ENCODE results near the gene MAGEC3. TPM values are rescaled to one million over a fixed set of nuclear protein-coding genes. Genes with fewer than 3 reads are reported as not detected.
"Not testable (repeated sequence)": the region's sequence is repeated elsewhere in the genome, so short reads cannot be mapped to it uniquely, and the experiment has no call there.

Gene MAGEC3, protein sequence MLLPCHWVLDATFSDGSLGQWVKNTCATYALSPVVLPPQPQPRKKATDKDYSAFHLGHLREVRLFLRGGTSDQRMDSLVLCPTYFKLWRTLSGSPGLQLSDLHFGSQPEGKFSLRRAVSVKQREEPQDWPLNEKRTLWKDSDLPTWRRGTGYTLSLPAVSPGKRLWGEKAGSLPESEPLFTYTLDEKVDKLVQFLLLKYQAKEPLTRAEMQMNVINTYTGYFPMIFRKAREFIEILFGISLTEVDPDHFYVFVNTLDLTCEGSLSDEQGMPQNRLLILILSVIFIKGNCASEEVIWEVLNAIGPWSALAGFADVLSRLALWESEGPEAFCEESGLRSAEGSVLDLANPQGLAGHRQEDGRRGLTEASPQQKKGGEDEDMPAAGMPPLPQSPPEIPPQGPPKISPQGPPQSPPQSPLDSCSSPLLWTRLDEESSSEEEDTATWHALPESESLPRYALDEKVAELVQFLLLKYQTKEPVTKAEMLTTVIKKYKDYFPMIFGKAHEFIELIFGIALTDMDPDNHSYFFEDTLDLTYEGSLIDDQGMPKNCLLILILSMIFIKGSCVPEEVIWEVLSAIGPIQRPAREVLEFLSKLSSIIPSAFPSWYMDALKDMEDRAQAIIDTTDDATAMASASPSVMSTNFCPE
- total RNA-seq: not detected in 2 replicates

DNA sequence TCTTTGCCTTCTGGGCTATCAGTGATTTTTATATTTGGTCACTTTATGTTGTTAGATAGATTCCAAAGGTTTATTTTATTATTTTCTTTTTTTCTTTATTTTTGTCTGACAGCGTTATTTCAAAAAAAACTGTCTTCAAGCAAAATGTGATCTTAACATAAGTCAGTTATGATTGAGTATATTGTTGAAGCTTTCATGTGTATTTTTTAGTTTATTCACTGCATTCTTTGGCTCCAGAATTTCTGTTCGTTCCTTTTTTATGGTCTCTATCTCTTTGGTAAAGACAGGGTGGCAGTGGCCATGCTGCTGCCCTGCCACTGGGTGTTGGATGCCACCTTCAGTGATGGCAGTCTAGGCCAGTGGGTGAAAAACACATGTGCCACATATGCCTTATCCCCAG lies at the start of gene MAGEC3:
Gene MAGEC3, plus strand, starts transcription at position 301 of the 400 bp plus-strand sequence. Its CDS starts 0 bp downstream, at position 301.
- DNase-seq: no peak
- Mint-ChIP-seq H3K27ac (no peak within 1 kb of the TSS), H3K27me3 (no peaks in the 10 kb centered on the region), H3K4me3 (no peak within 1 kb of the TSS), H3K36me3 (ENCODE audit: low read depth) (no peaks in the 10 kb centered on the region), H3K9me3 (no peaks in the 10 kb centered on the region), H3K4me1 (no peaks in the 10 kb centered on the region)
- intact Hi-C loops (cut with micrococcal nuclease): no loop called here

DNA sequence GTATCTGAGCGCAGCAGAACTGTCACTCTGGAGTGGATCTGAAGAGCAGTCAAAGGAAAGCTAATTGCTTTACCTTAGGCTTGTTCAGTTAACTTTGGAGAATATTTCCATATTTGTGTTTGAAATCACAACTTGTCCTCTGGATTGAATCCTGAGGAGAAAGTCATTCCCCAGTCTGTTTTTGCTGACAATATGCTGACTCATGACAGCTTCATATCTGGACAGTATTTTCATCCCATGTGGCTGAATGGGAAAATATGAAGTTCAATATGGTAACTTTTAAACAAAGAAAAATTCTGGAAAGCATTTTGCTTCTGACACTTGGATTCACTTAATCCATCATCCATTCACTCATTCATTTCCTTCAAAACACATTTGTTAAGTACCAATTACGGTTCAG lies 46.3 kb upstream of the MAGEC3 start:
- H3K27me3 Mint-ChIP-seq: no peaks in the 10 kb centered on the region
- H3K9me3 Mint-ChIP-seq: no peaks in the 10 kb centered on the region
- no peak for DNase-seq
- no peak overlapping the region for H3K27ac Mint-ChIP-seq
- H3K36me3 Mint-ChIP-seq (ENCODE audit: low read depth): no peaks in the 10 kb centered on the region
- intact Hi-C loops (cut with micrococcal nuclease): no loop called here
- H3K4me1 Mint-ChIP-seq: no peaks in the 10 kb centered on the region
- H3K4me3 Mint-ChIP-seq: no peak overlapping the region

DNA sequence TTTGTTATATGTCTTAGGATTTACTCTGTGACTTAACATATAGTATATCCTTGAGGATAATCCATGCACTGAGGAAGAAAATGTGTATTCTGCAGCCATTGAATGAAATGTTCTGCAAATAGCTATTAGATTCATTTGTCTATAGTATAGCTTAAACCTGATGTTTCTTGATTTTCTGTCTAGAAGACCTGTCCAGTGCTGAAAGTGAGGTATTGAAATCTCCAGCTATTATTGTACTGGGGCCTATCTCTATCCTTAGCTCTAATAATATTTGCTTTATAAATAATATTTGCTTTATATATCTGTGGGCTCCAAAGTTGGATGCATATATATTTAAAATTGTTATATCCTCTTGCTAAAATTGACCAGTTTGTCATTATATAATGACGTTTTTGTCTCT lies 26.7 kb upstream of the MAGEC3 start:
- Mint-ChIP-seq H3K4me1 (no peaks in the 10 kb centered on the region), H3K27me3 (no peaks in the 10 kb centered on the region), H3K9me3 (no peaks in the 10 kb centered on the region), H3K4me3 (no peak overlapping the region), H3K36me3 (ENCODE audit: low read depth) (no peaks in the 10 kb centered on the region), H3K27ac (no peak overlapping the region)
- no peak for DNase-seq
- intact Hi-C loops (cut with micrococcal nuclease): no loop called here

GRCh38 chrX:141814213-141814857 lies 23.8 kb upstream of the MAGEC3 start:
- Mint-ChIP-seq H3K27me3 (no peaks in the 10 kb centered on the region), H3K27ac (no peak overlapping the region), H3K4me3 (no peak overlapping the region), H3K9me3 (no peaks in the 10 kb centered on the region), H3K36me3 (ENCODE audit: low read depth) (no peaks in the 10 kb centered on the region), H3K4me1 (no peaks in the 10 kb centered on the region)
- no peak for DNase-seq
- intact Hi-C loops (cut with micrococcal nuclease): no loop called here

DNA sequence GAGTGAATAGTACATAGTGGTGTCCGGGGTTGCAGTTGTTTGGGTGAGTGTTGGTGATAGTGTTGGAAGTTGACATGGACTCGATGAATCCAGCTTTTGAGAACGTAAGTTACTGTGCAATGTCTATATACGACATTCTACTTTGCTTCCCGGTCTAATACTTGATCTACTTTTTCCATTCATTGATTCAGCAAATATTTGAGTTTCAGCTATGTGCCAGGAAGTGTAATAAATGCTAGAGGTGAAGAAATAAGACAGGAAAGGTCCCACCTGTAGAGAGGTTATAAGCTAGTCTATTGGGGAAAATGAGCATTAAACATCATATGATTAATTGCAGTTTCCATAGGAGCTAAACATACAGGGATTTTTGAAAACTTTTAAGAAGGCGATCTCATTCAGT lies 22.2 kb upstream of the MAGEC3 start:
- H3K27ac Mint-ChIP-seq: no peak overlapping the region
- no peak for DNase-seq

GRCh38 chrX:141832247-141832646 lies 5.9 kb upstream of the MAGEC3 start:
- intact Hi-C loops (cut with micrococcal nuclease): no loop called here
- H3K36me3 Mint-ChIP-seq (ENCODE audit: low read depth): no peaks in the 10 kb centered on the region
- no peak overlapping the region for H3K27ac Mint-ChIP-seq
- no peak for DNase-seq
- no peak overlapping the region for H3K4me3 Mint-ChIP-seq
- H3K27me3 Mint-ChIP-seq: no peaks in the 10 kb centered on the region
- H3K9me3 Mint-ChIP-seq: no peaks in the 10 kb centered on the region
- H3K4me1 Mint-ChIP-seq: no peaks in the 10 kb centered on the region

More for the DNA sequence above, 22.2 kb upstream of the MAGEC3 start:
- Mint-ChIP-seq H3K9me3 (no peaks in the 10 kb centered on the region), H3K4me1 (no peaks in the 10 kb centered on the region), H3K27me3 (no peaks in the 10 kb centered on the region), H3K36me3 (ENCODE audit: low read depth) (no peaks in the 10 kb centered on the region), H3K4me3 (no peak overlapping the region)
- intact Hi-C loops (cut with micrococcal nuclease): no loop called here

DNA sequence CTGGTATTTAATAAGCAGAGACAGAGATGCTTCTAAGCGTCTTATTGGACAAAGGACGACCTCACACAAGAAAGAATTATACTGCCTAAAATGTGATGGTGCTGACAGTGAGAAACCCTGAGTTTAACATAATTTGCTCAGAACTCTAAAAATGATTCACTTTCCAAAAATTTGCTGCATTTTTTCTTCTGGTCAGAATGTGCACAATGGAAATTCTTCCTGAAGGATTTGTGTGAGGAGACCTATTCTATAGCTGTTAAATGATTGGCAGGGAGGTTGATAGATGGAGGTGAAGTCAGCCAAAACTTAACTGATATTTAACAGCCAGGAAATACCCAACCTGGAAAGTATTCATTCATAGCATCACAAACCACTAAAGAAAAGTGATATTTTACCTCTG lies 1.7 kb downstream of the MAGEC3 start:
- no peak for DNase-seq
- no peaks in the 10 kb centered on the region for H3K36me3 Mint-ChIP-seq (ENCODE audit: low read depth)

DNA sequence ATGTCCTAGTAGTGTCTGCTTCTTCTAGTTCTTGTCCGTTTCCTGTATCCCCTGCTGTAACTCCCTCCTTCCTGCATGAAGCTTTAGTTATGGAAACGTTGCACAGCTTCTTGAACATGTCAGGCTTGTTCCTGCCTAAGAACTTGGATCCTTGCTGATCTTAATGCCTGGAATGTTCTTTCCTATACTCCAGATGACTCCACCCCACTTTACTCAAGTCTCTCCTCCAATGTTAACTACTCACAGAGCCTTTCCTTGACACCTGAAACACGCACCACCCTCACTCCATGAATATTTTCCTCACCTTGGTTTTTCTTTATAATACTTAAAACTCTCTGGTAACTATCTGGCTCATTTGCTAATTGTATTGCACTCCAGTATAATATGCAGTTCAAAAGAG lies 19.4 kb downstream of the MAGEC3 start:
- H3K36me3 Mint-ChIP-seq (ENCODE audit: low read depth): no peaks in the 10 kb centered on the region
- H3K4me3 Mint-ChIP-seq: no peak overlapping the region
- H3K9me3 Mint-ChIP-seq: no peaks in the 10 kb centered on the region
- H3K27me3 Mint-ChIP-seq: no peaks in the 10 kb centered on the region
- intact Hi-C loops (cut with micrococcal nuclease): no loop called here
- DNase-seq: no peak
- H3K27ac Mint-ChIP-seq: no peak overlapping the region
- no peaks in the 10 kb centered on the region for H3K4me1 Mint-ChIP-seq

More for the DNA sequence above, 1.7 kb downstream of the MAGEC3 start:
- no peak overlapping the region for H3K4me3 Mint-ChIP-seq
- no peaks in the 10 kb centered on the region for H3K27me3 Mint-ChIP-seq
- H3K27ac Mint-ChIP-seq: no peak overlapping the region
- intact Hi-C loops (cut with micrococcal nuclease): no loop called here
- H3K4me1 Mint-ChIP-seq: no peaks in the 10 kb centered on the region
- H3K9me3 Mint-ChIP-seq: no peaks in the 10 kb centered on the region

DNA sequence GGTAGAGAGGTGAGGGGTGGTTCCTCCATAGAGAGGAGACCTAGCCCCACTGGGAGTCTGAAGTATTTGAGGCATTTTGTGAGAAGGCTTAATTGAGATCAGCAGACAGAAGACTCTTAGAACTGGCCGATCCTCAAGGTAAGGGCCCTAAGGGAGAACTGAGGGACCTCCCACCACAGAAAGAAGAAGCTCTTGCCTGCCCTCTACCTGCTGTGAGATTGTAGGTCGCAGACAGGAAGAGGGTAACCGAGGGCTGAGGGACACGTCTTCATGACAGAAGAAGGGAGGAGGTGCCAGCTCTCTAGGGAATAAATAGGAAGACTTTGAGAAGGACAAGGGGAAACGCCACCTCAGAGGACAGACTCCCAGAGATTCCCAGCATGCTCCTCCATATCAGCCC lies 41.5 kb downstream of the MAGEC3 start:
- Mint-ChIP-seq H3K36me3 (ENCODE audit: low read depth) (no peaks in the 10 kb centered on the region), H3K27me3 (no peaks in the 10 kb centered on the region), H3K4me1 (no peaks in the 10 kb centered on the region)

GRCh38 chrX:141888811-141889210 lies 50.7 kb downstream of the MAGEC3 start:
- H3K4me1 Mint-ChIP-seq; H3K27me3 Mint-ChIP-seq; H3K9me3 Mint-ChIP-seq; DNase-seq; intact Hi-C loops (cut with micrococcal nuclease); H3K4me3 Mint-ChIP-seq; H3K36me3 Mint-ChIP-seq (ENCODE audit: low read depth); H3K27ac Mint-ChIP-seq: not testable (repeated sequence)

More for the DNA sequence above, 41.5 kb downstream of the MAGEC3 start:
- intact Hi-C loops (cut with micrococcal nuclease): no loop called here
- DNase-seq: no peak
- Mint-ChIP-seq H3K9me3 (no peaks in the 10 kb centered on the region), H3K27ac (no peak overlapping the region), H3K4me3 (no peak overlapping the region)

DNA sequence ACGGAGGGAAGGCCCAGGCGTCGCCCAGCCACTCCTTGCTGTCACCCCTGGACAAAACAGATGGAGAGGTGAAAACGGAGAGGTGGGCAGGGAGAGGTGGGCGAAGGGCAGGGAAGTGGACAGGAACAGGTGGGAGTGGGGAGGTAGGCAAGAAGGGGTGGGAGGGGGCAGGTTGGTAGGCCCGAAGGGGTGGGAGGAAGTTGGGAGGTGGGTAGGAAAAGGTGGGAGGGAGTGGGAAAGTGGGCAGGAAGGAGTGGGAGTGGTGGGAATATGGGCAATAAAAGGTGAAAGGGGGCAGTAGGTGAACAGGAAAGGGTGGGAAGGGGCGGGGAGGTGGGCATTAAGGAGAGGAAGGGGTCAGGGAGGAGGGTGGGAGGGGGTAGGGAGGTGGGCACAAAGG lies 56.6 kb downstream of the MAGEC3 start:
- Mint-ChIP-seq H3K9me3 (no peaks in the 10 kb centered on the region), H3K4me3 (no peak overlapping the region), H3K27ac (no peak overlapping the region), H3K36me3 (ENCODE audit: low read depth) (no peaks in the 10 kb centered on the region), H3K4me1 (no peaks in the 10 kb centered on the region), H3K27me3 (no peaks in the 10 kb centered on the region)
- intact Hi-C loops (cut with micrococcal nuclease): no loop called here
- no peak for DNase-seq

DNA sequence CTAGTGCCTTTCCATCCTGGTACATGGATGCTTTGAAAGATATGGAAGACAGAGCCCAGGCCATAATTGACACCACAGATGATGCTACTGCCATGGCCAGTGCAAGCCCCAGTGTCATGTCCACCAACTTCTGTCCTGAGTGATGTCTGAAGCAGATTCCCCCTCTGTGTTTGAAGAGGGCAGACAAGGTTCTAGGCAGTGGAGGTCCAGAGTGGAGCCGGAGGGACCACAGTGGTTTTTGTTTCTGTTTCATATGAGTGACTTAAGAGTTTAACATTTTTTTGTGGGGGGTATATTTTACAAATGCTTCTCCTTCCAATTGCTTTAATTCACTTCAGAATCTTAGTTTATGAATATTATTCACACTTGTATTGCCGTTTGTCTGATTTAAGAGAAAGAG lies 59.6 kb downstream of the MAGEC3 start:
- Mint-ChIP-seq H3K4me3 (no peak overlapping the region), H3K9me3 (no peaks in the 10 kb centered on the region), H3K27ac (no peak overlapping the region), H3K27me3 (no peaks in the 10 kb centered on the region), H3K4me1 (no peaks in the 10 kb centered on the region), H3K36me3 (ENCODE audit: low read depth) (no peaks in the 10 kb centered on the region)
- intact Hi-C loops (cut with micrococcal nuclease): no loop called here
- DNase-seq: no peak

DNA sequence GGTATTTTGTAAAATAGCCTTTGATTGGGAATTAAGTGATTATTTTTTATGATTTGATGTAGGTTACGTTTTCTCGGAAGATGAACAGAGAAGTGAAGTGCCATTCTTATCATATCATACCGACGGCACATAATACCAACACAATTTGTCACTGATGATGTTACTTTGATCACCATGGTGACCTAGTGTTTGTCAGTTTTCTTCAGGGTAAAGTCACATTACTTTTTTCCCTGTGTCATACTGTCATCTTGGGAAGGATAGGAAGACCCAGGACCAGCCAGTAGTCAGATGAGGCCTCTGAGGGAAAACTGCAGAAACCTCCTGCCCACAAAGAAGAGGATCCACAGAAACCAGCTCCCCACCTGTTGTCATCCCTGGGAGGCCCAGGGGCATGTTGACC lies 64.2 kb downstream of the MAGEC3 start:
- no peaks in the 10 kb centered on the region for H3K36me3 Mint-ChIP-seq (ENCODE audit: low read depth)
- no peaks in the 10 kb centered on the region for H3K9me3 Mint-ChIP-seq
- no peaks in the 10 kb centered on the region for H3K4me1 Mint-ChIP-seq
- no peak overlapping the region for H3K27ac Mint-ChIP-seq
- no peak for DNase-seq
- no peaks in the 10 kb centered on the region for H3K27me3 Mint-ChIP-seq
- H3K4me3 Mint-ChIP-seq: no peak overlapping the region
- intact Hi-C loops (cut with micrococcal nuclease): no loop called here

GRCh38 chrX:141903400-141904155 lies 65.5 kb downstream of the MAGEC3 start, which contains the start of gene MAGEC1:
TSS of gene MAGEC1 (plus strand) at chrX:141903894. CDS start at chrX:141905073, 1,179 bp downstream.
- Mint-ChIP-seq H3K36me3 (ENCODE audit: low read depth) (no peaks in the 10 kb centered on the region), H3K4me3 (no peak within 1 kb of the TSS), H3K9me3 (no peaks in the 10 kb centered on the region), H3K4me1 (no peaks in the 10 kb centered on the region), H3K27me3 (no peaks in the 10 kb centered on the region), H3K27ac (no peak within 1 kb of the TSS)
- DNase-seq: no peak
- intact Hi-C loops (cut with micrococcal nuclease): no loop called here

Data from activated CD4-positive, alpha-beta T cell treated with anti-CD3 and anti-CD28 coated beads, Interleukin-2, amount 10 ng/mL, durations not matched to agents 24 days and 14 days (primary cell).